Measurements from ENCODE around the gene STK38. TPM values are rescaled to one million over a fixed set of nuclear protein-coding genes. Genes with fewer than 3 reads are reported as not detected.

STK38 gene
- total and polyA plus RNA-seq, 2 of the 8 experiments (the other 6 are each of a cell fraction or from before 2014, with no cell fraction given): 8.1 to 19.8 TPM

- Histone ChIP-seq H3K9me3 (ENCODE audit: insufficient read depth in 2 of 2, low read depth in 1 of 2, low read length in 1 of 2) (peaks cover 8 to 10% of the 10 kb centered on the region in 2 experiments; a peak in 3 of 4 replicates), H3K23ac (ENCODE audit: insufficient read length) (no peak overlapping the region), H4K5ac (ENCODE audit: insufficient read length, low read depth, low read length) (no peak overlapping the region), H3K36me3 (ENCODE audit: control insufficient read depth in 2 of 4, insufficient read depth in 4 of 4, low read length in 3 of 4) (peaks cover 3 to 38% (median 12%) of the 10 kb centered on the region in 4 experiments), H4K20me1 (replicated peaks in 1 of 2; ENCODE audit: control insufficient read depth in 1 of 2, insufficient read depth in 2 of 2, low read length in 2 of 2) (no peaks in the 10 kb centered on the region), H2BK15ac (ENCODE audit: low read length) (no peak overlapping the region), H3K4me1 (replicated peaks in 1 of 4; ENCODE audit: control insufficient read depth in 3 of 4, insufficient read depth in 4 of 4, low read length in 3 of 4) (no peaks in the 10 kb centered on the region), H3K27ac (ENCODE audit: low read depth, low read length) (no peak overlapping the region), H2AK5ac (ENCODE audit: low read depth, low read length) (no peak overlapping the region), H2BK20ac (ENCODE audit: low read length) (no peak overlapping the region), H2BK5ac (ENCODE audit: low read depth, low read length) (no peak overlapping the region), H3K4me3 (ENCODE audit: extremely low read depth in 1 of 4, insufficient read depth in 2 of 4, low read depth in 3 of 4, low read length in 4 of 4) (no peak overlapping the region), H4K8ac (ENCODE audit: extremely low read depth, insufficient read depth, low read length) (no peak overlapping the region), H3K79me1 (ENCODE audit: low read depth, low read length) (no peaks in the 10 kb centered on the region), H3K79me2 (ENCODE audit: control insufficient read depth in 1 of 2, insufficient read depth in 2 of 2, low read length in 2 of 2) (no peaks in the 10 kb centered on the region), H3K56ac (replicated peaks; ENCODE audit: insufficient read length, low read depth, low read length) (no peak overlapping the region), H3K4me2 (ENCODE audit: insufficient read depth in 1 of 2, low read depth in 2 of 2, low read length in 2 of 2) (no peak overlapping the region), H2AFZ (ENCODE audit: low read length) (no peak overlapping the region), H3K4ac (replicated peaks; ENCODE audit: insufficient read length, low read depth, low read length) (no peak overlapping the region), H2BK12ac (ENCODE audit: low read depth, low read length) (no peak overlapping the region), H3K18ac (ENCODE audit: extremely low read depth, low read length) (no peak overlapping the region), H2BK120ac (replicated peaks; ENCODE audit: low read depth, low read length) (no peak overlapping the region), H3K14ac (ENCODE audit: insufficient read length) (no peak overlapping the region), H3K27me3 (replicated peaks in 1 of 4; ENCODE audit: control insufficient read depth in 3 of 4, extremely low read depth in 1 of 4, insufficient read depth in 3 of 4, low read length in 3 of 4) (no peaks in the 10 kb centered on the region), H4K91ac (replicated peaks; ENCODE audit: insufficient read length, low read length) (no peak overlapping the region), H3K23me2 (ENCODE audit: low read depth, low read length) (no peaks in the 10 kb centered on the region), H3K9ac (replicated peaks in 1 of 4; ENCODE audit: extremely low read depth in 1 of 4, low read depth in 3 of 4, low read length in 3 of 4) (no peak overlapping the region)
- CTCF ChIA-PET (ENCODE audit: partially characterized antibody): interaction anchor here (0.6 to 1.2 kb wide), 2 partner anchors 255 to 1518 kb away, joined by 3 to 4 read pairs; no protein-coding TSS in a partner anchor
- POLR2A ChIA-PET (ENCODE audit: partially characterized antibody): interaction anchor here (0.8 to 1.5 kb wide), 3 partner anchors 11 to 88 kb away, joined by 3 to 5 read pairs (median 4); no protein-coding TSS in a partner anchor
- WGBS, 2 experiments (ENCODE audit: extremely low coverage in 1 of 2, insufficient coverage in 1 of 2, insufficient read length in 1 of 2, insufficient replicate concordance in 2 of 2, low coverage in 1 of 2, low lambda C conversion rate in 2 of 2, missing lambda C conversion rate in 1 of 2): 90% methylated on average over 3 of the region's 3 CpGs; no CpG with 5 or more reads in 1 of the 2 experiments
- DNase-seq (ENCODE audit: low read depth in 1 of 2, low spot score in 2 of 2): no peak
- no peak for FAIRE-seq
These were observed 36.9 kb downstream of the STK38 start for GRCh38 chr6:36510365-36510764.

Data from H1 (cell line).